GM12873 (cell line): ENCODE results near the gene CALHM5.

Experiments used
- CTCF ChIP-seq: IDR thresholded peaks from 2 replicates; pipeline ENCODE4 v1.5.1; 2012; ENCODE audit warnings: low read depth, mild to moderate bottlenecking, moderate library complexity, low read length, control low read depth; ENCODE audit not compliant: insufficient read depth; ENCODE audit errors: missing control alignments

Gene CALHM5

GRCh38 chr6:116468293-116468692, 43.1 kb upstream of the CALHM5 start:
- TF ChIP-seq CTCF = no peak

GRCh38 chr6:116471531-116471930, 39.9 kb upstream of the CALHM5 start:
- no peak for TF ChIP-seq CTCF

- TF ChIP-seq CTCF = no peak
These were observed 38.7 kb upstream of the CALHM5 start for GRCh38 chr6:116472706-116473105.

GRCh38 chr6:116475141-116475540, 36.3 kb upstream of the CALHM5 start:
- no peak for TF ChIP-seq CTCF

GRCh38 chr6:116476002-116476678, 35.3 kb upstream of the CALHM5 start:
- no peak for TF ChIP-seq CTCF

GRCh38 chr6:116482780-116483179, 28.7 kb upstream of the CALHM5 start:
- no peak for TF ChIP-seq CTCF

- TF ChIP-seq CTCF = no peak
These were observed 27.8 kb upstream of the CALHM5 start for GRCh38 chr6:116483616-116484015.
